Ectodermal cell (in vitro differentiated cells): ENCODE data around the gene SLC35B2.

ENCODE experiments used
- H3K27ac ChIP-seq: 2 replicates; pipeline ENCODE4 v1.7.0; 2013; ENCODE audit warnings: mild to moderate bottlenecking, low read depth, low read length; ENCODE audit not compliant: insufficient read depth, poor library complexity, severe bottlenecking
- H3K27me3 ChIP-seq: 2 replicates; pipeline ENCODE4 v1.7.0; 2013; ENCODE audit warnings: mild to moderate bottlenecking, low read length; ENCODE audit not compliant: insufficient read depth, control insufficient read depth, poor library complexity, severe bottlenecking
- H3K36me3 ChIP-seq: one replicate; pipeline ENCODE4 v1.7.0; 2013; ENCODE audit warnings: low read length; ENCODE audit not compliant: control insufficient read depth, insufficient read depth
- H3K4me1 ChIP-seq: one replicate; pipeline ENCODE4 v1.7.0; 2013; ENCODE audit warnings: low read length; ENCODE audit not compliant: control insufficient read depth, insufficient read depth
- H3K4me3 ChIP-seq: 2 replicates; pipeline ENCODE4 v1.7.0; 2013; ENCODE audit warnings: low read depth, low read length, control low read depth; ENCODE audit not compliant: insufficient read depth
- H3K9me3 ChIP-seq: 2 replicates; pipeline ENCODE4 v1.7.0; 2013; ENCODE audit warnings: mild to moderate bottlenecking, low read length, moderate library complexity; ENCODE audit not compliant: control insufficient read depth
- WGBS, 2 experiments: methylation state at CpG; one replicate each; pipeline ENCODE4 v1.1.7; 2013; ENCODE audit warnings: missing lambda C conversion rate in 2 of 2; 5-methylcytosine and 5-hydroxymethylcytosine counted together

SLC35B2 gene

DNA sequence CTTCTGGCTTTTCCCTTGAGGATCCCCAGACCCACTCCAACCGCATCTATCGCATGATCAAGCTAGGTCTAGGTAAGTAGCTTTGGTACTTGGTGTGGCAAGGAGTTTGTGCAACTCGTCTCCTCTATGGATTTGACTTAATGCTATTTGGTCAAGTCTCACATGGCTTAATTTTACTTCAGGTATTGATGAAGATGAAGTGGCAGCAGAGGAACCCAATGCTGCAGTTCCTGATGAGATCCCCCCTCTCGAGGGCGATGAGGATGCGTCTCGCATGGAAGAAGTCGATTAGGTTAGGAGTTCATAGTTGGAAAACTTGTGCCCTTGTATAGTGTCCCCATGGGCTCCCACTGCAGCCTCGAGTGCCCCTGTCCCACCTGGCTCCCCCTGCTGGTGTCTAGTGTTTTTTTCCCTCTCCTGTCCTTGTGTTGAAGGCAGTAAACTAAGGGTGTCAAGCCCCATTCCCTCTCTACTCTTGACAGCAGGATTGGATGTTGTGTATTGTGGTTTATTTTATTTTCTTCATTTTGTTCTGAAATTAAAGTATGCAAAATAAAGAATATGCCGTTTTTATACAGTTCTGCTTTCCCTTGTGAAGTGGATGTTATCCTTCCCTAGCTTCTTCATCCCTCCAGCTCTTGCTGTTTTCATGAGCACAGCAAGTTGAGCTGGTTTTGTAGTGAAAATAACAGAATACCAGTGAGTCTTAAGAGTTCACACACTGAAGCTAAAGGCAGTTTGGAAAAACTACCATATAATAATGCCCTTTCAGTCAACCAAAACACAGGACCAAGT, 3.8 kb downstream of the SLC35B2 start:
- peaks cover 52% of the 10 kb centered on the region for H3K36me3 ChIP-seq
- 87 to 88% methylated on average over 10 of the region's 10 CpGs for WGBS, 2 experiments
- H3K27ac ChIP-seq, result no peak overlapping the region
- H3K27me3 ChIP-seq, result no peaks in the 10 kb centered on the region
- H3K4me3 ChIP-seq, result no peak overlapping the region
- peaks cover 12% of the 10 kb centered on the region for H3K4me1 ChIP-seq
- H3K9me3 ChIP-seq, result no peaks in the 10 kb centered on the region

DNA sequence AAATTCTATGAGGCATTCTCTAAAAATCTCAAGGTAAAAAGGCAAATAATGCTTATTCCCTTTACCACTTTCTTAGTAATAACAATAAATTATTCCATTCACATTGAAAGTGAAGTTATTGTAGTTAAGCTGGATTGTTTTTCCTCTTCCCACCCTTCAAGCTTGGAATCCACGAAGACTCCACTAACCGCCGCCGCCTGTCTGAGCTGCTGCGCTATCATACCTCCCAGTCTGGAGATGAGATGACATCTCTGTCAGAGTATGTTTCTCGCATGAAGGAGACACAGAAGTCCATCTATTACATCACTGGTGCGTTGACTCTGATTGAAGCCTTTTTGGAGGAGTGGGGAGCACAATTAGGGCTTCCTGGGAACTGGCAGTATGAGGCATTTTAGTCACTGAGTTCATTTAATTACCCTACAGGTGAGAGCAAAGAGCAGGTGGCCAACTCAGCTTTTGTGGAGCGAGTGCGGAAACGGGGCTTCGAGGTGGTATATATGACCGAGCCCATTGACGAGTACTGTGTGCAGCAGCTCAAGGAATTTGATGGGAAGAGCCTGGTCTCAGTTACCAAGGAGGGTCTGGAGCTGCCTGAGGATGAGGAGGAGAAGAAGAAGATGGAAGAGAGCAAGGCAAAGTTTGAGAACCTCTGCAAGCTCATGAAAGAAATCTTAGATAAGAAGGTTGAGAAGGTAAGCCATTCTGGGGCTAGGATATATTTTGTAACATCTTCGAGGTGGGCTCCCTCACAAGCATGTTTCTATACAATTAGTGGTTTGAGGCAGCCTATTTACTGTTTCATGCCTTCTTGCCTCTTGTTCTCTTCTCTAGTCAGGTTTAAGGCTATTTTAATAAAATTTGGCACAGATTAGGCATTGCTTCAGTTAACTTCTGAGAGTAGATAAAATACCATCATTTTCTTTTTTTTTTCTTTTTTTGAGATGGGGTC, 5.5 kb downstream of the SLC35B2 start:
- no peak overlapping the region for H3K27ac ChIP-seq
- WGBS, 2 experiments, result 96 to 97% methylated on average over 14 of the region's 14 CpGs
- no peaks in the 10 kb centered on the region for H3K9me3 ChIP-seq
- peaks cover 5% of the 10 kb centered on the region for H3K4me1 ChIP-seq
- peaks cover 52% of the 10 kb centered on the region for H3K36me3 ChIP-seq
- no peak overlapping the region for H3K4me3 ChIP-seq
- no peaks in the 10 kb centered on the region for H3K27me3 ChIP-seq

DNA sequence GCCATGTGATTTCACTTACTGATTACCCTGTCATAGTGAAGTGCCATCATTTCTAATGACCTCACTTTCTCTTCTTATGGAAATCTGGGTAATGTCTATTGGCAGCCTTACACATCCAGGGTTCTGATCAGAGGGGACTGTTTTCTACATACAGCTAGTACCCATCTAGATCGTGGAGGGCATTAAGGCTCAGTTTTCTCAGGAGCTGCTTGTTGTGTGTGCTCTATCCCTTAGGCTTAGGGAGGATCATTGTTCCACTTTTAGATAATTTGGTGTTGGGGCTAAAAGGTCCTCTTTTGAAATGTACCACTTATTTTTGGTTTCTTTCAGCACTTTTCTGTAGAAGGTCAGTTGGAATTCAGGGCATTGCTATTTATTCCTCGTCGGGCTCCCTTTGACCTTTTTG, 6.6 kb downstream of the SLC35B2 start:
- peaks cover 52% of the 10 kb centered on the region for H3K36me3 ChIP-seq
- H3K4me3 ChIP-seq, result no peak overlapping the region

DNA sequence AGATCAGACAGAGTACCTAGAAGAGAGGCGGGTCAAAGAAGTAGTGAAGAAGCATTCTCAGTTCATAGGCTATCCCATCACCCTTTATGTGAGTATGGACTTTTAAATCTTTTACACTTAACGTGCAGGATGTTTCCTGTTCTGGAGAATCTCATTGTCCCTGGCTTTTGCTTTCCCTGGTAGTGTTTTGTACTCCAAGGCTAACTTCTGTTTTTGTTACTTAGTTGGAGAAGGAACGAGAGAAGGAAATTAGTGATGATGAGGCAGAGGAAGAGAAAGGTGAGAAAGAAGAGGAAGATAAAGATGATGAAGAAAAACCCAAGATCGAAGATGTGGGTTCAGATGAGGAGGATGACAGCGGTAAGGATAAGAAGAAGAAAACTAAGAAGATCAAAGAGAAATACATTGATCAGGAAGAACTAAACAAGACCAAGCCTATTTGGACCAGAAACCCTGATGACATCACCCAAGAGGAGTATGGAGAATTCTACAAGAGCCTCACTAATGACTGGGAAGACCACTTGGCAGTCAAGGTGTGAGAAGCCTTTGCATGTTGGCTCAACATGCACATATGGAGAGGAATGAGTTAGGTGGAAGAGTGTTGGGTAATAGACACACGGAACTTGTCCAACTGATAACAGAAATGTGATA, 7.1 kb downstream of the SLC35B2 start:
- Histone ChIP-seq H3K4me1 (peaks cover 13% of the 10 kb centered on the region), H3K9me3 (no peaks in the 10 kb centered on the region), H3K27ac (no peak overlapping the region), H3K27me3 (no peaks in the 10 kb centered on the region), H3K4me3 (no peak overlapping the region), H3K36me3 (peaks cover 52% of the 10 kb centered on the region)
- 95 to 96% methylated on average over 5 to 6 of the region's 6 CpGs for WGBS, 2 experiments

More for the DNA sequence above, 6.6 kb downstream of the SLC35B2 start:
- Histone ChIP-seq H3K27ac (no peak overlapping the region), H3K4me1 (peaks cover 7% of the 10 kb centered on the region), H3K27me3 (no peaks in the 10 kb centered on the region), H3K9me3 (no peaks in the 10 kb centered on the region)
- WGBS, 2 experiments, result 94 to 98% methylated on average over 3 of the region's 3 CpGs

DNA sequence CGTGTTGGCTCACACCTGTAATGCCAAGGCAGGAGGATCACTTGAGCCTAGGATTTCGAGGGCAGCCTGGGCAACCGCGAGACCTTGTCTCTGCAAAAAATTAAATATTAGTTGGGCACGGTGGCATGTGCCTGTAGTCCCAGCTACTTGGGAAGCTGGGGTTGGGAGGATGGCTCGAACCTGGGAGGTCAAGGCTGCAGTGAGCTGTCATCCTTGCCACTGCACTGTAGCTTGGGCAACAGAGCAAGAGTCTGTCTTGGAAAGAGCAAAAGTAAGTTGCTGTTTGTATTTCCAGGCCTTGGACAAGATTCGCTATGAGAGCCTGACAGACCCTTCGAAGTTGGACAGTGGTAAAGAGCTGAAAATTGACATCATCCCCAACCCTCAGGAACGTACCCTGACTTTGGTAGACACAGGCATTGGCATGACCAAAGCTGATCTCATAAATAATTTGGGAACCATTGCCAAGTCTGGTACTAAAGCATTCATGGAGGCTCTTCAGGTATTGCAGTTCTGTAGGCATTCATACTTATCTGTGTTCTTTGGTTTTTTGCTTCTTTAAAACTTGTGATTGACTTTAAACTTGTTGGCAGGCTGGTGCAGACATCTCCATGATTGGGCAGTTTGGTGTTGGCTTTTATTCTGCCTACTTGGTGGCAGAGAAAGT, 8.1 kb downstream of the SLC35B2 start:
- no peaks in the 10 kb centered on the region for H3K9me3 ChIP-seq
- peaks cover 51% of the 10 kb centered on the region for H3K36me3 ChIP-seq
- 91 to 93% methylated on average over 9 of the region's 9 CpGs for WGBS, 2 experiments
- peak overlapping the region; percentile 92 for H3K4me3 ChIP-seq
- no peaks in the 10 kb centered on the region for H3K27me3 ChIP-seq
- peaks cover 16% of the 10 kb centered on the region for H3K4me1 ChIP-seq
- no peak overlapping the region for H3K27ac ChIP-seq

DNA sequence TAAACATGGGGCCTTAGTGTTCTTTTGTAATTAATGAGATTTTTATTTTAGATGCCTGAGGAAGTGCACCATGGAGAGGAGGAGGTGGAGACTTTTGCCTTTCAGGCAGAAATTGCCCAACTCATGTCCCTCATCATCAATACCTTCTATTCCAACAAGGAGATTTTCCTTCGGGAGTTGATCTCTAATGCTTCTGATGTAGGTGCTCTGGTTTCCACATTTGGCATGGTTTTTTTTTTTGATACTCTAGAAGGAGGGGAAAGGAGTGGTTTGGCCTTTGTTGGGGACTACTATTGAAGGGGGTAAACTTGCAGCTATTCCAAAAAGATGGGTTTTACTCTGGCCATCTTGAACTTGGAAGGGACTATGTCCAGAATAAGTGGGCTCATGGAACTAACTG, 8.7 kb downstream of the SLC35B2 start:
- H3K27ac ChIP-seq, result no peak overlapping the region
- H3K36me3 ChIP-seq, result peaks cover 47% of the 10 kb centered on the region
- 60 to 78% methylated on average over 1 of the region's 1 CpG for WGBS, 2 experiments
- H3K4me1 ChIP-seq, result peaks cover 16% of the 10 kb centered on the region
- no peaks in the 10 kb centered on the region for H3K9me3 ChIP-seq
- peak overlapping the region; percentile 92 for H3K4me3 ChIP-seq
- H3K27me3 ChIP-seq, result no peaks in the 10 kb centered on the region

DNA sequence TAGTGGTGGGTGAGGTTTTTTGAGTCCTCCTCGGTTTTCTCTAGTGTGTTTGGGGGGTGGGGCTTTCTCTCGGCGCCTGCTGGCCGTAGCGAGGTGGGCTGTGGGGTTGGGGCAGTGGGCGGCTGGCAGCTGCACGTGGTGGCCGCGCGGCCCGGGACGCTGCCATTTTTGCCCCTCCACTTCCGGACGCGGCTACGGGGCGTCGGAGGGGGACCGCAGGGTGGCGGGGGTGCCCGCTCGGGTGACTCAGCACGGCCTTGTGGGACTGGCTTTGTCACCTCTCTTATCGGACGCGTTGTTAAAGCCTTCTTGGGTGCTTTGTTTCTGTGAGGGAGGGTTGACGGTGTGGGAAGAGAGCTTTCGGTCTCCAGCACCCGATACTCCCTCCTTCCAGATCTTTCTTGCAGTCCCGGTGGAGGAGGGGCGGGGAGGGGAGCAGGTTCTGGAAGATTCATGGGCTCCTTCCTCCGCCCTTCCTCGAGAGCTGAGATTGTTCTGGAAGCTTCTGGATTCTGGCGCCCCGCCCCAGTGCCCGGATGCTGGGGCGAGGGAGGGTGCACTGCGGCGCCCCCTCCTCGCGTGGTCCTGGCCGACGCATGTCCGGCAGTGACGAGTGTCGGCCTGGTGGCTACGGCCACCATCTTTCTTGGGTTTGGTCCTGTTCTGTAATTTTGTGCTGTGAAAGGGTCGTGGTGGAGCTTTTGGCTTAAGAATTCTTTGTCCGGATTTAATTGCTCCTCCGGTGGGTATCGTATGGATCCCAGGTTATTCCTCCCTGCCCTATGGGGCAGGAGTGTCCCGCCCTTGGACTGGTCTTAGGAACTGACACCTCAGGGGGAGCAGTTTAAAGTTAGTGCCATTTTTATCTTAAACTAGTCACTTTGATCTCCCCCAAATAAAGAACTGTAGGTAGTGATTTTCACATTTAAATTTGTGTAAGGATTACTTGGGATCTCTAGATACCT, 9.7 kb downstream of the SLC35B2 start:
- H3K4me3 ChIP-seq, result peak overlapping the region; percentile 92
- peaks cover 16% of the 10 kb centered on the region for H3K4me1 ChIP-seq
- WGBS, 2 experiments, result 0 to 1% methylated on average over 52 of the region's 52 CpGs
- peak overlapping the region; percentile 88 for H3K27ac ChIP-seq
- no peaks in the 10 kb centered on the region for H3K9me3 ChIP-seq
- no peaks in the 10 kb centered on the region for H3K27me3 ChIP-seq
- peaks cover 37% of the 10 kb centered on the region for H3K36me3 ChIP-seq

DNA sequence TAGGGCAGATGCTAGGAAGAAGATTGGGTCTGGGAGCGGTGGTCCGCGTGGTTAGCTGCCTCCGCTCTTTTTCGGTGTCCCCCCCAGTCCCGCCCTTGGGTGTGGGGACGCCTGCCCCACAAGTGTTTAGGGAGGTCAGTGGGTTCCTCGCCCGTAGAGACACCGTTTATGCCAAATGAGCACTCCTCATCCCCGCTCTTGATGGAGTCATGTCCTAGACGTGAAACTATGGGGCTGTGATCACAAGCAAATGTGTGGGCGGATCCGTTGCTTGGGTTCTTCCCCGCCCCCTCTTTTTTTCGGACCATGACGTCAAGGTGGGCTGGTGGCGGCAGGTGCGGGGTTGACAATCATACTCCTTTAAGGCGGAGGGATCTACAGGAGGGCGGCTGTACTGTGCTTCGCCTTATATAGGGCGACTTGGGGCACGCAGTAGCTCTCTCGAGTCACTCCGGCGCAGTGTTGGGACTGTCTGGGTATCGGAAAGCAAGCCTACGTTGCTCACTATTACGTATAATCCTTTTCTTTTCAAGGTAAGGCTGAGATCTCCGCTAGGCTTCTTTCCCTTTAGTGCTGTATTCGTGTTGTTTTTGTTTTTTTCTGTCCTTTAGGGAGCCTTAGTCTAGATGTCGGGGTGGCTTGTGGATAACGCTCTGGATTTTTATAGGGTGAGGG, 10.5 kb downstream of the SLC35B2 start, which contains the start of gene HSP90AB1:
HSP90AB1 (plus strand) TSS at position 439 of the 675 bp plus-strand sequence. CDS start 1,529 bp downstream, outside the sequence.
- no peaks in the 10 kb centered on the region for H3K27me3 ChIP-seq
- WGBS, 2 experiments, result 0% methylated on average over 34 of the region's 34 CpGs
- no peaks in the 10 kb centered on the region for H3K9me3 ChIP-seq
- peak within 1 kb of the TSS; percentile 88 for H3K27ac ChIP-seq
- H3K4me1 ChIP-seq, result peaks cover 16% of the 10 kb centered on the region
- peak within 1 kb of the TSS; percentile 92 for H3K4me3 ChIP-seq
- H3K36me3 ChIP-seq, result peaks cover 30% of the 10 kb centered on the region
